RPMI8226 (cell line): ENCODE measurements around the gene NOL4L.

ENCODE experiments used
- DNase-seq: peaks from one replicate; pipeline ENCODE4 v3.0.0-alpha.2; 2015

The NOL4L gene

GRCh38 chr20:32481311-32482142, 103.6 kb downstream of the NOL4L start:
- DNase-seq, result no peak

- no peak for DNase-seq
Measured at GRCh38 chr20:32480371-32481241, 104.5 kb downstream of the NOL4L start.

- DNase-seq, result no peak
Measured at GRCh38 chr20:32479697-32480171, 105.4 kb downstream of the NOL4L start.

GRCh38 chr20:32479012-32479411, 106.1 kb downstream of the NOL4L start:
- no peak for DNase-seq

GRCh38 chr20:32478576-32478975, 106.6 kb downstream of the NOL4L start:
- no peak for DNase-seq

GRCh38 chr20:32477594-32478512, 107.3 kb downstream of the NOL4L start:
- no peak for DNase-seq

- DNase-seq, result no peak
Measured at GRCh38 chr20:32476684-32477593, 108.2 kb downstream of the NOL4L start.

GRCh38 chr20:32474967-32475811, 109.9 kb downstream of the NOL4L start:
- peak; percentile 23 for DNase-seq

- DNase-seq, result no peak
Measured at GRCh38 chr20:32474717-32474966, 110.5 kb downstream of the NOL4L start.

GRCh38 chr20:32474009-32474716, 111.0 kb downstream of the NOL4L start:
- no peak for DNase-seq

GRCh38 chr20:32473231-32474008, 111.7 kb downstream of the NOL4L start:
- DNase-seq, result no peak

- DNase-seq, result no peak
Measured at GRCh38 chr20:32472581-32473207, 112.4 kb downstream of the NOL4L start.

GRCh38 chr20:32470940-32471339, 114.2 kb downstream of the NOL4L start:
- DNase-seq, result no peak

GRCh38 chr20:32470025-32470861, 114.9 kb downstream of the NOL4L start:
- DNase-seq, result peak; percentile 52

GRCh38 chr20:32468860-32469259, 116.3 kb downstream of the NOL4L start:
- DNase-seq, result no peak

GRCh38 chr20:32468313-32468640, 116.9 kb downstream of the NOL4L start:
- DNase-seq, result no peak

GRCh38 chr20:32467506-32468312, 117.4 kb downstream of the NOL4L start:
- no peak for DNase-seq
